GM23338 (cell line): ENCODE measurements around the gene COPB1. TPM values are rescaled to one million over a fixed set of nuclear protein-coding genes. Genes with fewer than 3 reads are reported as not detected.

Experiments used
- ATAC-seq: fragments of 200-7000 bp; cut with Tn5 transposase; 3 replicates; pipeline ENCODE4 v1.9.1; 2020
- DNase-seq: peaks from one replicate; pipeline ENCODE4 v3.0.0-alpha.2; 2015; ENCODE audit warnings: low spot score
- H2AFZ ChIP-seq: fragments of 200-600 bp; sonication (generic); 2 replicates; pipeline ENCODE4 v1.8.0; 2016; ENCODE audit warnings: antibody characterized with exemption, mild to moderate bottlenecking, moderate library complexity
- H3F3A ChIP-seq: fragments of 200-600 bp; sonication (generic); replicated peaks from 2 replicates; pipeline ENCODE4 v1.8.0; 2017; ENCODE audit warnings: antibody characterized with exemption, mixed run types, low read depth
- H3K27ac ChIP-seq: fragments of 200-600 bp; sonication (generic); 2 replicates; pipeline ENCODE4 v1.6.1; 2016; ENCODE audit warnings: low read depth
- H3K27me3 ChIP-seq: fragments of 200-600 bp; sonication (generic); 2 replicates; pipeline ENCODE4 v1.8.0; 2016; ENCODE audit warnings: mild to moderate bottlenecking, mixed run types, moderate library complexity; ENCODE audit not compliant: insufficient read depth
- H3K36me3 ChIP-seq: fragments of 200-600 bp; sonication (generic); 2 replicates; pipeline ENCODE4 v1.8.0; 2016; ENCODE audit warnings: mild to moderate bottlenecking; ENCODE audit not compliant: insufficient read depth
- H3K4me1 ChIP-seq: fragments of 200-600 bp; sonication (generic); 2 replicates; pipeline ENCODE4 v1.8.0; 2016; ENCODE audit warnings: mild to moderate bottlenecking, moderate library complexity; ENCODE audit not compliant: insufficient read depth
- H3K4me2 ChIP-seq: fragments of 200-600 bp; sonication (generic); 2 replicates; pipeline ENCODE4 v1.7.1; 2017; ENCODE audit warnings: mixed run types
- H3K4me3 ChIP-seq: fragments of 200-600 bp; sonication (generic); 2 replicates; pipeline ENCODE4 v1.6.1; 2016; ENCODE audit warnings: mixed run types
- H3K79me2 ChIP-seq: fragments of 200-600 bp; sonication (generic); replicated peaks from 2 replicates; pipeline ENCODE4 v1.8.0; 2017; ENCODE audit warnings: mild to moderate bottlenecking; ENCODE audit not compliant: insufficient read depth
- H3K9me2 ChIP-seq: fragments of 200-600 bp; sonication (generic); 2 replicates; pipeline ENCODE4 v1.8.0; 2017; ENCODE audit not compliant: insufficient read depth
- H4K20me1 ChIP-seq: fragments of 200-600 bp; sonication (generic); replicated peaks from 2 replicates; pipeline ENCODE4 v1.8.0; 2017; ENCODE audit warnings: mild to moderate bottlenecking; ENCODE audit not compliant: insufficient read depth
- H3K27ac Mint-ChIP-seq: 2 replicates; pipeline ENCODE4 v1.8.0; 2020; ENCODE audit warnings: inconsistent platforms, mild to moderate bottlenecking, moderate library complexity, mixed read lengths
- H3K27me3 Mint-ChIP-seq: 3 replicates; pipeline ENCODE4 v1.8.0; 2022; ENCODE audit warnings: low read depth, mild to moderate bottlenecking, moderate library complexity, mixed read lengths, inconsistent platforms; ENCODE audit not compliant: insufficient read depth, poor library complexity
- H3K36me3 Mint-ChIP-seq: 3 replicates; pipeline ENCODE4 v1.8.0; 2021; ENCODE audit warnings: low read depth, mild to moderate bottlenecking, inconsistent platforms, moderate library complexity, mixed read lengths
- H3K4me1 Mint-ChIP-seq: 3 replicates; pipeline ENCODE4 v1.8.0; 2020; ENCODE audit warnings: mild to moderate bottlenecking, inconsistent platforms, mixed read lengths
- H3K4me3 Mint-ChIP-seq: 3 replicates; pipeline ENCODE4 v1.8.0; 2021; ENCODE audit warnings: moderate library complexity, mild to moderate bottlenecking, inconsistent platforms, mixed read lengths
- H3K9me3 Mint-ChIP-seq: 3 replicates; pipeline ENCODE4 v1.8.0; 2020; ENCODE audit warnings: moderate library complexity, mild to moderate bottlenecking, inconsistent platforms, mixed read lengths
- CTCF ChIP-seq, 2 experiments: fragments of 200-600 bp in 1 of 2; sonication (generic) in 1 of 2; conservative IDR thresholded peaks; 2 replicates each; pipeline versions ENCODE4 v1.5.1 to v1.6.1; 2016 to 2017; ENCODE audit warnings: antibody characterized with exemption in 2 of 2, low read depth in 2 of 2, mild to moderate bottlenecking in 2 of 2, moderate library complexity in 1 of 2
- ETS1 ChIP-seq: IDR thresholded peaks from 2 replicates; pipeline ENCODE4 v1.6.1; 2016; ENCODE audit warnings: antibody characterized with exemption
- EZH2 ChIP-seq: fragments of 200-600 bp; sonication (generic); IDR thresholded peaks from one replicate; pipeline ENCODE4 v1.8.0; 2017; ENCODE audit warnings: antibody characterized with exemption, mild to moderate bottlenecking, low read depth; ENCODE audit not compliant: unreplicated experiment
- EZH2phosphoT487 ChIP-seq: fragments of 200-600 bp; sonication (generic); IDR thresholded peaks from one replicate; pipeline ENCODE4 v1.8.1; 2018; ENCODE audit warnings: antibody characterized with exemption; ENCODE audit not compliant: unreplicated experiment
- JUNB ChIP-seq: IDR thresholded peaks from one replicate; pipeline ENCODE4 v1.6.1; 2016; ENCODE audit warnings: antibody characterized with exemption; ENCODE audit not compliant: unreplicated experiment
- NANOG ChIP-seq: IDR thresholded peaks from 2 replicates; pipeline ENCODE4 v1.6.1; 2016; ENCODE audit warnings: antibody characterized with exemption, borderline replicate concordance
- POLR2AphosphoS5 ChIP-seq: IDR thresholded peaks from 2 replicates; pipeline ENCODE4 v1.6.1; 2016; ENCODE audit warnings: antibody characterized with exemption, low read depth
- REST ChIP-seq: IDR thresholded peaks from one replicate; pipeline ENCODE4 v1.6.1; 2018; ENCODE audit warnings: antibody characterized with exemption; ENCODE audit not compliant: unreplicated experiment
- ZNF114 ChIP-seq: fragments of 250-450 bp; sonication (Bioruptor Pico); IDR thresholded peaks from 2 replicates; pipeline ENCODE4 v1.5.0; 2020; ENCODE audit warnings: mild to moderate bottlenecking, moderate library complexity
- ZNF462 ChIP-seq: fragments of 250-450 bp; sonication (Bioruptor Pico); IDR thresholded peaks from 2 replicates; pipeline ENCODE4 v1.5.0; 2020; ENCODE audit warnings: mild to moderate bottlenecking, moderate library complexity
- polyA plus RNA-seq: library from polyadenylated mRNA; unstranded; fragments of >200 nt; fragmentation: Nextera tagmentation; extraction: Ambion mirVana; gene quantifications from 2 replicates; pipeline ENCODE4 v1.2.1, GENCODE V29; 2016
- total RNA-seq: library from RNA; depleted of rRNA; stranded (reverse); fragments of >200 nt; shearing (Covaris generic); gene quantifications from 2 replicates; pipeline ENCODE4 v1.2.3, GENCODE V29; 2014

COPB1 gene
- total and polyA plus RNA-seq, 2 experiments from 2014 or later: 42.3 to 104 TPM

- TF ChIP-seq ETS1 (no peak), JUNB (no peak), CTCF (conservative IDR thresholded peaks at IDR 0.05; ENCODE audit: low read depth in 2 of 2) (no peak), ZNF114 (CRISPR knock-in tag) (no peak), POLR2AphosphoS5 (no peak)
These were observed 14.2 kb upstream of the COPB1 start (continued) for GRCh38 chr11:14513800-14514199.

GRCh38 chr11:14506532-14506931 lies 6.9 kb upstream of the COPB1 start:
- no peak for ATAC-seq
- Histone ChIP-seq H3K4me2 (no peak overlapping the region), H3K27me3 (no peaks in the 10 kb centered on the region), H3K79me2 (no peaks in the 10 kb centered on the region), H3K4me1 (no peaks in the 10 kb centered on the region), H3K9me2 (no peaks in the 10 kb centered on the region), H4K20me1 (peaks cover 6% of the 10 kb centered on the region; the same call in 1 of the 2 replicates), H3K4me3 (no peak overlapping the region), H3K27ac (no peak overlapping the region), H2AFZ (no peak overlapping the region), H3K36me3 (peaks cover 47% of the 10 kb centered on the region), H3F3A (no peaks in the 10 kb centered on the region)
- Mint-ChIP-seq H3K4me3 (no peak overlapping the region), H3K27ac (no peak overlapping the region), H3K27me3 (peaks cover 3% of the 10 kb centered on the region), H3K36me3 (peaks cover 65% of the 10 kb centered on the region), H3K4me1 (no peaks in the 10 kb centered on the region; the same call in 2 of the 3 replicates), H3K9me3 (no peaks in the 10 kb centered on the region)
- DNase-seq: no peak
- TF ChIP-seq REST (no peak), NANOG (no peak), JUNB (no peak), ZNF114 (CRISPR knock-in tag) (no peak), EZH2 (no peak), POLR2AphosphoS5 (no peak), CTCF (conservative IDR thresholded peaks at IDR 0.05; ENCODE audit: low read depth in 2 of 2) (no peak), EZH2phosphoT487 (no peak), ZNF462 (no peak)
